AG04450 (cell line): ENCODE data around the gene UBE4B. TPM values are rescaled to one million over a fixed set of nuclear protein-coding genes. Genes with fewer than 3 reads are reported as not detected.
"Not testable (repeated sequence)": the region's sequence is repeated elsewhere in the genome, so short reads cannot be mapped to it uniquely, and the experiment has no call there.

Experiments
- CTCF ChIA-PET: fragments of 300-600, 350-600 bp; formaldehyde crosslinking; extraction: SDS; loops from one replicate; lab custom pipeline; 2022; ENCODE audit warnings: antibody characterized with exemption, inconsistent platforms; lab: Charles Lee
- POLR2A ChIA-PET: fragments of 350-600 bp; formaldehyde crosslinking; extraction: SDS; loops from one replicate; lab custom pipeline; 2021; ENCODE audit warnings: antibody characterized with exemption, inconsistent platforms; lab: Yijun Ruan, JAX
- DNase-seq: peaks from one replicate; pipeline ENCODE4 v3.0.0-alpha.2; 2011; ENCODE audit warnings: low read depth, low spot score
- H3K27ac ChIP-seq: one replicate; pipeline ENCODE4 v1.5.1; 2012; ENCODE audit warnings: low read depth, low read length, control low read depth
- H3K27me3 ChIP-seq: one replicate; pipeline ENCODE4 v1.6.0; 2012; ENCODE audit warnings: low read length; ENCODE audit not compliant: control insufficient read depth, insufficient read depth
- H3K4me3 ChIP-seq: 2 replicates; pipeline ENCODE4 v1.5.1; 2011; ENCODE audit warnings: mild to moderate bottlenecking, low read depth, low read length, control low read depth
- H3K9me3 ChIP-seq: 2 replicates; pipeline ENCODE4 v1.5.1; 2012; ENCODE audit warnings: low read length; ENCODE audit not compliant: control insufficient read depth, insufficient read depth
- polyA plus RNA-seq: library from polyadenylated mRNA; depleted of rRNA; stranded (reverse); fragments of >200 nt; gene quantifications from 2 replicates; pipeline ENCODE4 v1.2.3, GENCODE V29; 2011
- TF ChIP-seq, protein P1 (sequence below): IDR thresholded peaks from 2 replicates; pipeline ENCODE4 v1.5.1; 2011; ENCODE audit warnings: low read depth, low read length, control low read depth, inconsistent platforms

Gene UBE4B
- polyA plus RNA-seq, 1 experiment: 28.1 TPM

- TF ChIP-seq, protein P1, sequence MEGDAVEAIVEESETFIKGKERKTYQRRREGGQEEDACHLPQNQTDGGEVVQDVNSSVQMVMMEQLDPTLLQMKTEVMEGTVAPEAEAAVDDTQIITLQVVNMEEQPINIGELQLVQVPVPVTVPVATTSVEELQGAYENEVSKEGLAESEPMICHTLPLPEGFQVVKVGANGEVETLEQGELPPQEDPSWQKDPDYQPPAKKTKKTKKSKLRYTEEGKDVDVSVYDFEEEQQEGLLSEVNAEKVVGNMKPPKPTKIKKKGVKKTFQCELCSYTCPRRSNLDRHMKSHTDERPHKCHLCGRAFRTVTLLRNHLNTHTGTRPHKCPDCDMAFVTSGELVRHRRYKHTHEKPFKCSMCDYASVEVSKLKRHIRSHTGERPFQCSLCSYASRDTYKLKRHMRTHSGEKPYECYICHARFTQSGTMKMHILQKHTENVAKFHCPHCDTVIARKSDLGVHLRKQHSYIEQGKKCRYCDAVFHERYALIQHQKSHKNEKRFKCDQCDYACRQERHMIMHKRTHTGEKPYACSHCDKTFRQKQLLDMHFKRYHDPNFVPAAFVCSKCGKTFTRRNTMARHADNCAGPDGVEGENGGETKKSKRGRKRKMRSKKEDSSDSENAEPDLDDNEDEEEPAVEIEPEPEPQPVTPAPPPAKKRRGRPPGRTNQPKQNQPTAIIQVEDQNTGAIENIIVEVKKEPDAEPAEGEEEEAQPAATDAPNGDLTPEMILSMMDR: no peak
- CTCF ChIA-PET: interaction anchor here (0.6 kb wide), 1 partner anchor 42 kb away, joined by 7 read pairs; no protein-coding TSS in a partner anchor
- H3K27ac ChIP-seq: no peak overlapping the region
- no peaks in the 10 kb centered on the region; the same call in 1 of the 2 replicates for H3K9me3 ChIP-seq
- DNase-seq: no peak
- H3K27me3 ChIP-seq: peaks cover 14% of the 10 kb centered on the region
- H3K4me3 ChIP-seq: no peak overlapping the region
- POLR2A ChIA-PET: no interaction called here
These were observed 39.8 kb upstream of the UBE4B start for GRCh38 chr1:9992910-9993309.

DNA sequence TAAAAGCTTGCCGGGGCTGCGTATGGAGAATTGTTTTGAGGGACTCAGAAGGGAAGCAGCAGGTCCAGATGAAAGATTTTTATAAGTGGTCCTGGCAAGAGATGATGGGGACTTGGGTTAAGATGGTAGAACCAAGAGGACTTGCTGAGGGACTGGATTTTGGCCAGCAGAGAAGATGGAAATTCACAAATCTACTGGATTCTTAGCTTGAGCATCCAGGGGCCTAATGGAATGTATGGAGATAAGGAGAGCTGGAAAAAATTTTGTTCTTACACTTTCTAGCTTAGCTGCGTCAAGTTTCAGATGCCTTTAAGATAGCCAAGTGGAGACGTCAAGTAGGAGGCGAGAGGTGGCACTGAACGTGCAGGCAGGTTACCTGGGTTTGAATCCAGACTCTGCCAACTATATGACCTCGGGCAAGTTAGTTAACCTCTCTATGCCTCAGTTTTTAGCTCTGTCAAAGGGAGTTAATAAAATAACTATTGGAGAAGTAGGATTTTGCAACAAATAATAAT lies 39.1 kb upstream of the UBE4B start:
- no peak overlapping the region for H3K27ac ChIP-seq
- peaks cover 18% of the 10 kb centered on the region for H3K27me3 ChIP-seq
- DNase-seq: no peak
- H3K9me3 ChIP-seq: peaks cover 2% of the 10 kb centered on the region
- CTCF ChIA-PET: interaction anchor here (0.6 kb wide), 1 partner anchor 1478 kb away, joined by 3 read pairs; no protein-coding TSS in a partner anchor
- POLR2A ChIA-PET: interaction anchor here (0.6 to 1.0 kb wide), 2 partner anchors 140 to 1281 kb away, joined by 3 to 8 read pairs; no protein-coding TSS in a partner anchor
- H3K4me3 ChIP-seq: no peak overlapping the region
- TF ChIP-seq, protein P1: no peak

GRCh38 chr1:9996624-9997582 lies 35.9 kb upstream of the UBE4B start, which contains the start of gene RBP7:
TSS of gene RBP7 (plus strand) at chr1:9997228. CDS start at chr1:9997259, 31 bp downstream.
- no peak within 1 kb of the TSS for H3K27ac ChIP-seq
- peaks cover 22% of the 10 kb centered on the region for H3K27me3 ChIP-seq
- CTCF ChIA-PET: interaction anchor here (0.5 kb wide), 1 partner anchor 46 kb away, joined by 4 read pairs; no protein-coding TSS in a partner anchor
- DNase-seq: no peak
- TF ChIP-seq, protein P1: no peak
- POLR2A ChIA-PET: no interaction called here
- H3K4me3 ChIP-seq: peak within 1 kb of the TSS; percentile 34
- peaks cover 10% of the 10 kb centered on the region for H3K9me3 ChIP-seq

DNA sequence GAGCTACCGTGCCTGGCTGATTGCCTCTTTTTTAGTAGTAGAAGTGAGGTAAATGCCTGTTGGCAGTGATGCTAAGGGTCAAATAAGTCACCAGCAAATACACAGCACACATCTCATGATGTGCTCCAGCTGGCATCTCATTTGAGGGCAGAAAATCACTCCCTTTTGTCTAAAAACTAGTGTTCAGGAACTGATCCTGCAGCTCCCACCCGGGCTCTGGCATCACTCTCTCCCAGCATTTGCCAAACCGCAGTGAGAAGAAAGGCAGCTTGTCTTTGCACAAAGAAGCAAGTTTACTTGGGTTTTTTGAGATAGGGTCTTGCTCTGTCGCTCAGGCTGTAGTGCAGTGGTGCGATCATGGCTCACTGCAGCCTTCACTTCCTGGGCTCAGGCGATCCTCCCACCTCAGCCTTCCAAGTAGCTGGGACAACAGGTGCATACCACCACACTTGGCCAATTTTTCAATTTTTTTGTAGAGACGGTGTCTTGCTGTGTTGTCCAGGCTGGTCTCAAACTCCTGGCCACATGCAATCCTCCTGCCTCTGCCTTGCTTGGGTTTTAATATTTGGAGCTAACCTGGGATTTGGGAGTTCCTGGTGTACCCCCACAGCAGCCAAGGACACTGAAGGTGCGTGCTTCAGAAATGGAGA lies 31.6 kb upstream of the UBE4B start:
- Histone ChIP-seq H3K27me3 (peaks cover 19% of the 10 kb centered on the region), H3K9me3 (peaks cover 10% of the 10 kb centered on the region), H3K4me3 (no peak overlapping the region), H3K27ac (no peak overlapping the region)
- TF ChIP-seq, protein P1: no peak
- ChIA-PET POLR2A (no interaction called here), CTCF (interaction anchor here (1.0 kb wide), 1 partner anchor 51 kb away, joined by 3 read pairs; no protein-coding TSS in a partner anchor)
- no peak for DNase-seq

DNA sequence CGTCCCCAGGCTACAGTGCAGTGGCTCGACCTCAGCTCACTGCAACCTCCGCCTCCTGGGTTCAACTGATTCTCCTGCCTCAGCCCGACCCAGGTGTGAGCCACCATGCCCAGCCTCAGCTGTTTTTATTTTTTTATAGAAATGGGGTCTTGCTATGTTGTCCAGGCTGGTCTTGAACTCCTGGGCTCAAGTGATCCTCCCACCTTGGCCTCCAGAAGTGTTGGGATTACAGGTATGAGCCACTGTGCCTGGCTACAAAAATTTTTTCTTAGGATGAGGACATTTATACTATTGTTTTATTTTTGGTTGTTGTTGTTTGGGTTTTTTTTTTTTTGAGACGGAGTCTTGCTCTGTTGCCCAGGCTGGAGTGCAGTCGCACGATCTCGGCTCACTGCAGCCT lies 27.5 kb upstream of the UBE4B start:
- POLR2A ChIA-PET, DNase-seq, CTCF ChIA-PET, H3K27me3 ChIP-seq, H3K4me3 ChIP-seq, H3K9me3 ChIP-seq, H3K27ac ChIP-seq: not testable (repeated sequence)
